Duodenal mucosa (tissue), 2 donors: ENCODE measurements around the gene TNFRSF1A.
A peak's percentile ranks its signal among the peaks of the same experiment; 100 is the strongest.
"Not testable (repeated sequence)": the region's sequence is repeated elsewhere in the genome, so short reads cannot be mapped to it uniquely, and the experiment has no call there.

Source experiments
- H3K27ac ChIP-seq: one replicate; pipeline ENCODE4 v1.7.0; 2013; ENCODE audit warnings: low read depth, low read length
- H3K27me3 ChIP-seq, 2 donors: one replicate each; pipeline ENCODE4 v1.7.0; 2013; ENCODE audit warnings: low read length in 2 of 2, control low read depth in 1 of 2; ENCODE audit not compliant: insufficient read depth in 2 of 2, control insufficient read depth in 1 of 2
- H3K36me3 ChIP-seq, 2 donors: one replicate each; pipeline ENCODE4 v1.7.0; 2013; ENCODE audit warnings: low read length in 2 of 2, control low read depth in 1 of 2; ENCODE audit not compliant: insufficient read depth in 2 of 2, control insufficient read depth in 1 of 2
- H3K4me1 ChIP-seq, 2 donors: one replicate each; pipeline ENCODE4 v1.7.0; 2013; ENCODE audit warnings: low read length in 2 of 2, control low read depth in 1 of 2; ENCODE audit not compliant: insufficient read depth in 2 of 2, control insufficient read depth in 1 of 2
- H3K4me3 ChIP-seq, 2 donors: one replicate each; pipeline ENCODE4 v1.7.0; 2013; ENCODE audit warnings: low read length in 2 of 2, low read depth in 1 of 2
- H3K9ac ChIP-seq, 2 donors: one replicate each; pipeline ENCODE4 v1.7.0; 2013; ENCODE audit warnings: low read length in 2 of 2, low read depth in 1 of 2
- H3K9me3 ChIP-seq, 2 donors: one replicate each; pipeline ENCODE4 v1.7.0; 2013; ENCODE audit warnings: low read length in 2 of 2, control low read depth in 1 of 2; ENCODE audit not compliant: control insufficient read depth in 1 of 2

The TNFRSF1A gene

GRCh38 chr12:6345319-6346091, 3.6 kb upstream of the TNFRSF1A start:
- Histone ChIP-seq H3K9ac (peak overlapping the region; percentile 65 to 69), H3K36me3 (no peaks in the 10 kb centered on the region), H3K4me1 (peaks cover 53% of the 10 kb centered on the region in 2 donors), H3K27me3 (no peaks in the 10 kb centered on the region), H3K27ac (peak overlapping the region; percentile 67), H3K9me3 (no peaks in the 10 kb centered on the region), H3K4me3 (peak overlapping the region; percentile 18 to 32)

- H3K36me3 ChIP-seq, H3K4me3 ChIP-seq, H3K27me3 ChIP-seq, H3K9me3 ChIP-seq: not testable (repeated sequence)
- peak overlapping the region; percentile 4 to 40 for H3K9ac ChIP-seq
- peaks cover 59 to 61% of the 10 kb centered on the region in 2 donors for H3K4me1 ChIP-seq
- H3K27ac ChIP-seq = peak overlapping the region; percentile 1
Observed at GRCh38 chr12:6344101-6344660, 2.3 kb upstream of the TNFRSF1A start.

- peak overlapping the region; percentile 26 for H3K27ac ChIP-seq
- peak overlapping the region in 1 of 2 donors; percentile 20 for H3K4me3 ChIP-seq
- peak overlapping the region; percentile 4 to 40 for H3K9ac ChIP-seq
- H3K36me3 ChIP-seq = peaks cover 0 to 8% of the 10 kb centered on the region in 2 donors
- no peaks in the 10 kb centered on the region for H3K9me3 ChIP-seq
- peaks cover 66 to 68% of the 10 kb centered on the region in 2 donors for H3K4me1 ChIP-seq
- no peaks in the 10 kb centered on the region for H3K27me3 ChIP-seq
Observed at GRCh38 chr12:6343518-6343917, 1.6 kb upstream of the TNFRSF1A start.

GRCh38 chr12:6342140-6342889, 439 bp upstream of the TNFRSF1A start:
- peaks cover 67 to 72% of the 10 kb centered on the region in 2 donors for H3K4me1 ChIP-seq
- peak overlapping the region; percentile 92 to 96 for H3K4me3 ChIP-seq
- peaks cover 0 to 15% of the 10 kb centered on the region in 2 donors for H3K36me3 ChIP-seq
- peak overlapping the region; percentile 100 for H3K9ac ChIP-seq
- H3K27ac ChIP-seq = peak overlapping the region; percentile 71
- no peaks in the 10 kb centered on the region for H3K27me3 ChIP-seq
- no peaks in the 10 kb centered on the region for H3K9me3 ChIP-seq

- peak overlapping the region; percentile 100 for H3K9ac ChIP-seq
- peaks cover 66 to 72% of the 10 kb centered on the region in 2 donors for H3K4me1 ChIP-seq
- H3K4me3 ChIP-seq = peak overlapping the region; percentile 92 to 96
- H3K36me3 ChIP-seq = peaks cover 0 to 15% of the 10 kb centered on the region in 2 donors
- no peaks in the 10 kb centered on the region for H3K27me3 ChIP-seq
- no peaks in the 10 kb centered on the region for H3K9me3 ChIP-seq
- H3K27ac ChIP-seq = peak overlapping the region; percentile 98
Observed at GRCh38 chr12:6340745-6341416, 995 bp downstream of the TNFRSF1A start.

GRCh38 chr12:6340032-6340638, 1.7 kb downstream of the TNFRSF1A start:
- no peaks in the 10 kb centered on the region for H3K9me3 ChIP-seq
- H3K9ac ChIP-seq = peak overlapping the region; percentile 100
- H3K27me3 ChIP-seq = no peaks in the 10 kb centered on the region
- peak overlapping the region; percentile 92 to 96 for H3K4me3 ChIP-seq
- peak overlapping the region; percentile 98 for H3K27ac ChIP-seq
- peaks cover 0 to 15% of the 10 kb centered on the region in 2 donors for H3K36me3 ChIP-seq
- H3K4me1 ChIP-seq = peaks cover 65 to 73% of the 10 kb centered on the region in 2 donors

GRCh38 chr12:6338955-6339354, 2.9 kb downstream of the TNFRSF1A start:
- no peaks in the 10 kb centered on the region for H3K27me3 ChIP-seq
- peak overlapping the region; percentile 100 for H3K9ac ChIP-seq
- H3K4me3 ChIP-seq = peak overlapping the region; percentile 92 to 96
- peak overlapping the region; percentile 98 for H3K27ac ChIP-seq
- no peaks in the 10 kb centered on the region for H3K9me3 ChIP-seq
- peaks cover 75 to 80% of the 10 kb centered on the region in 2 donors for H3K4me1 ChIP-seq
- peaks cover 8 to 18% of the 10 kb centered on the region in 2 donors for H3K36me3 ChIP-seq

GRCh38 chr12:6338536-6338935, 3.3 kb downstream of the TNFRSF1A start:
- H3K4me3 ChIP-seq = peak overlapping the region; percentile 92 to 96
- not testable (repeated sequence) for H3K9me3 ChIP-seq, H3K27me3 ChIP-seq
- peak overlapping the region; percentile 100 for H3K9ac ChIP-seq
- peaks cover 12 to 22% of the 10 kb centered on the region in 2 donors for H3K36me3 ChIP-seq
- H3K4me1 ChIP-seq = peaks cover 74 to 80% of the 10 kb centered on the region in 2 donors
- H3K27ac ChIP-seq = peak overlapping the region; percentile 98

GRCh38 chr12:6337958-6338433, 3.9 kb downstream of the TNFRSF1A start:
- peaks cover 18 to 28% of the 10 kb centered on the region in 2 donors for H3K36me3 ChIP-seq
- H3K4me1 ChIP-seq = peaks cover 74 to 80% of the 10 kb centered on the region in 2 donors
- no peaks in the 10 kb centered on the region for H3K27me3 ChIP-seq
- no peaks in the 10 kb centered on the region for H3K9me3 ChIP-seq
- H3K27ac ChIP-seq = peak overlapping the region; percentile 98
- peak overlapping the region; percentile 100 for H3K9ac ChIP-seq
- H3K4me3 ChIP-seq = peak overlapping the region; percentile 92 to 96
